SK-N-SH treated with all-trans-retinoic acid at 6 μM for 48 hours (cell line): ENCODE measurements around the gene APBB1IP.

Source experiments
- ATAC-seq: fragments of 200-7000 bp; cut with Tn5 transposase; 3 replicates; pipeline ENCODE4 v1.9.1; 2020; ENCODE audit warnings: mild to moderate bottlenecking, moderate library complexity
- ARNTL ChIP-seq: fragments of 450-650 bp; formaldehyde crosslinking; IDR thresholded peaks from 2 replicates; pipeline ENCODE4 v1.5.0; 2020; ENCODE audit warnings: low read depth, mild to moderate bottlenecking, moderate library complexity, borderline replicate concordance
- BACH2 ChIP-seq: fragments of 250-450 bp; sonication (Bioruptor Pico); IDR thresholded peaks from 2 replicates; pipeline ENCODE4 v1.9.0; 2021; ENCODE audit warnings: mild to moderate bottlenecking, borderline replicate concordance
- CSDC2 ChIP-seq: fragments of 250-450 bp; sonication (Bioruptor Pico); IDR thresholded peaks from 2 replicates; pipeline ENCODE4 v1.5.0; 2020; ENCODE audit warnings: mild to moderate bottlenecking, moderate library complexity
- ESRRG ChIP-seq: fragments of 250-450 bp; sonication (Bioruptor Pico); IDR thresholded peaks from 2 replicates; pipeline ENCODE4 v1.6.1; 2021; ENCODE audit warnings: mild to moderate bottlenecking
- GLIS3 ChIP-seq: fragments of 250-450 bp; sonication (Bioruptor Pico); IDR thresholded peaks from 2 replicates; pipeline ENCODE4 v1.5.0; 2020; ENCODE audit warnings: mild to moderate bottlenecking, moderate library complexity
- OSR1 ChIP-seq: fragments of 250-450 bp; sonication (Bioruptor Pico); IDR thresholded peaks from 2 replicates; pipeline ENCODE4 v1.8.0; 2022; ENCODE audit warnings: moderate library complexity, mild to moderate bottlenecking, inconsistent platforms
- PATZ1 ChIP-seq: fragments of 250-450 bp; sonication (Bioruptor Pico); IDR thresholded peaks from 2 replicates; pipeline ENCODE4 v1.8.0; 2020; ENCODE audit warnings: mild to moderate bottlenecking, moderate library complexity, borderline replicate concordance
- RARB ChIP-seq: fragments of 250-450 bp; sonication (Bioruptor Pico); IDR thresholded peaks from 2 replicates; pipeline ENCODE4 v1.8.0; 2021; ENCODE audit warnings: mild to moderate bottlenecking, moderate library complexity
- SNAI2 ChIP-seq: fragments of 250-450 bp; sonication (Bioruptor Pico); IDR thresholded peaks from 2 replicates; pipeline ENCODE4 v1.5.0; 2020; ENCODE audit warnings: mild to moderate bottlenecking, moderate library complexity
- TCF4 ChIP-seq: fragments of 250-450 bp; sonication (Bioruptor Pico); IDR thresholded peaks from 2 replicates; pipeline ENCODE4 v1.8.0; 2021; ENCODE audit warnings: mild to moderate bottlenecking, moderate library complexity, borderline replicate concordance
- TOX ChIP-seq: fragments of 250-450 bp; sonication (Bioruptor Pico); IDR thresholded peaks from 2 replicates; pipeline ENCODE4 v1.8.0; 2021; ENCODE audit warnings: mild to moderate bottlenecking, moderate library complexity, borderline replicate concordance
- TSHZ2 ChIP-seq: fragments of 250-450 bp; sonication (Bioruptor Pico); IDR thresholded peaks from 2 replicates; pipeline ENCODE4 v1.5.0; 2020; ENCODE audit warnings: mild to moderate bottlenecking, moderate library complexity
- ZC3H10 ChIP-seq: fragments of 250-450 bp; sonication (Bioruptor Pico); IDR thresholded peaks from 2 replicates; pipeline ENCODE4 v1.5.1; 2021; ENCODE audit warnings: mild to moderate bottlenecking, moderate library complexity
- ZFP3 ChIP-seq: fragments of 250-450 bp; sonication (Bioruptor Pico); IDR thresholded peaks from 2 replicates; pipeline ENCODE4 v1.5.0; 2020; ENCODE audit warnings: mild to moderate bottlenecking, moderate library complexity
- ZFP30 ChIP-seq: fragments of 450-650 bp; formaldehyde crosslinking; IDR thresholded peaks from 2 replicates; pipeline ENCODE4 v1.5.0; 2022; ENCODE audit warnings: mild to moderate bottlenecking, moderate library complexity
- ZNF565 ChIP-seq: fragments of 450-650 bp; formaldehyde crosslinking; conservative IDR thresholded peaks from 2 replicates; pipeline ENCODE4 v1.5.0; 2020; ENCODE audit warnings: low read depth, mild to moderate bottlenecking, moderate library complexity
- ZNF70 ChIP-seq: fragments of 450-650 bp; formaldehyde crosslinking; IDR thresholded peaks from 2 replicates; pipeline ENCODE4 v1.5.0; 2020; ENCODE audit warnings: mild to moderate bottlenecking, moderate library complexity
- ZNF8 ChIP-seq: fragments of 450-650 bp; formaldehyde crosslinking; IDR thresholded peaks from 2 replicates; pipeline ENCODE4 v1.5.0; 2020; ENCODE audit warnings: mild to moderate bottlenecking, moderate library complexity
- TF ChIP-seq, protein P1 (sequence below): fragments of 250-450 bp; sonication (Bioruptor Pico); IDR thresholded peaks from 2 replicates; pipeline ENCODE4 v1.5.1; 2021; ENCODE audit warnings: mild to moderate bottlenecking, moderate library complexity
- TF ChIP-seq, protein P2 (sequence below): fragments of 250-450 bp; sonication (Bioruptor Pico); IDR thresholded peaks from 2 replicates; pipeline ENCODE4 v1.8.0; 2021; ENCODE audit warnings: low read depth, mild to moderate bottlenecking, moderate library complexity, borderline replicate concordance
- TF ChIP-seq, protein P3 (sequence below): fragments of 250-450 bp; sonication (Bioruptor Pico); IDR thresholded peaks from 2 replicates; pipeline ENCODE4 v1.5.1; 2020; ENCODE audit warnings: low read depth, mild to moderate bottlenecking, moderate library complexity

The APBB1IP gene, protein sequence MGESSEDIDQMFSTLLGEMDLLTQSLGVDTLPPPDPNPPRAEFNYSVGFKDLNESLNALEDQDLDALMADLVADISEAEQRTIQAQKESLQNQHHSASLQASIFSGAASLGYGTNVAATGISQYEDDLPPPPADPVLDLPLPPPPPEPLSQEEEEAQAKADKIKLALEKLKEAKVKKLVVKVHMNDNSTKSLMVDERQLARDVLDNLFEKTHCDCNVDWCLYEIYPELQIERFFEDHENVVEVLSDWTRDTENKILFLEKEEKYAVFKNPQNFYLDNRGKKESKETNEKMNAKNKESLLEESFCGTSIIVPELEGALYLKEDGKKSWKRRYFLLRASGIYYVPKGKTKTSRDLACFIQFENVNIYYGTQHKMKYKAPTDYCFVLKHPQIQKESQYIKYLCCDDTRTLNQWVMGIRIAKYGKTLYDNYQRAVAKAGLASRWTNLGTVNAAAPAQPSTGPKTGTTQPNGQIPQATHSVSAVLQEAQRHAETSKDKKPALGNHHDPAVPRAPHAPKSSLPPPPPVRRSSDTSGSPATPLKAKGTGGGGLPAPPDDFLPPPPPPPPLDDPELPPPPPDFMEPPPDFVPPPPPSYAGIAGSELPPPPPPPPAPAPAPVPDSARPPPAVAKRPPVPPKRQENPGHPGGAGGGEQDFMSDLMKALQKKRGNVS

DNA sequence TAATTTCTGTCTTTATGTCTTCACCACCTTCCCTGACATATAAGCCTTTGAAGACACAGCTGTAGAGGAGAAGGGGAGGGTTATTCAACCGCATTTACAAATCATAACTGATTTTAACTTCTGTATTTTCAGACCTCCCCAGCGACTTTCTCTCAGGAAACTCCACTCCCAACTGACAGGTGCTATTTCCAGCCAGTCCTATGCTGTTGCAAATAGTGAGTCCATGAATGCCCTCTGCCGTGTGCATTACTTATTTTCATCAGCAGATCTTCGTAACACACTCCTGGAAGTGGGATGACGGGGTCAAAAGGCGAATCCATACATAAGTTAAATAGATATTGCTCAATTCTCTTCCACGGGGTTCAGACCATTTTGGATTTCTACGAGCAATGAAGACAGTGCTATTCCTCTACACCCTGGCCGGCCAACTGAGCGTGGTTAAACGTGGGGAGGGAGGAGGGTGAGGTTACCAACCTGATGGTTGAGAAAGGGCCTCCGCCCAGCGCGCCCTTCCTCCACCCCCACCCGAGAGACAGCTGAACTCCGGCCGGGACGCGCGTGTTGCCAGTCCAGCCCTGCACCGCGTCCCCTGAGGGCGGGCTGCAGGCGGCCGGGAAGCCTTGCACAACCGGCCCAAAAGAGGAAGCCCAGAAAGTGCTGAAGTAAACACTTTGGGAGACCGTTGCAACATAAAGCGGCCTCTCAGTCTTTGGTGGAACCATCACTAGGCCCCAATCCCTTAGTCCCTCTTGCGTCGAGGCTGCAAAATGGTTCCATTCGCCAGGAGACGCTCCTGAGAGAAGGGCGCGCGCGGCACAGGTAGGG lies at the start of gene APBB1IP:
APBB1IP (plus strand) TSS at position 705 of the 825 bp plus-strand sequence. CDS start 53,986 bp downstream, outside the sequence.
- TF ChIP-seq, protein P1, sequence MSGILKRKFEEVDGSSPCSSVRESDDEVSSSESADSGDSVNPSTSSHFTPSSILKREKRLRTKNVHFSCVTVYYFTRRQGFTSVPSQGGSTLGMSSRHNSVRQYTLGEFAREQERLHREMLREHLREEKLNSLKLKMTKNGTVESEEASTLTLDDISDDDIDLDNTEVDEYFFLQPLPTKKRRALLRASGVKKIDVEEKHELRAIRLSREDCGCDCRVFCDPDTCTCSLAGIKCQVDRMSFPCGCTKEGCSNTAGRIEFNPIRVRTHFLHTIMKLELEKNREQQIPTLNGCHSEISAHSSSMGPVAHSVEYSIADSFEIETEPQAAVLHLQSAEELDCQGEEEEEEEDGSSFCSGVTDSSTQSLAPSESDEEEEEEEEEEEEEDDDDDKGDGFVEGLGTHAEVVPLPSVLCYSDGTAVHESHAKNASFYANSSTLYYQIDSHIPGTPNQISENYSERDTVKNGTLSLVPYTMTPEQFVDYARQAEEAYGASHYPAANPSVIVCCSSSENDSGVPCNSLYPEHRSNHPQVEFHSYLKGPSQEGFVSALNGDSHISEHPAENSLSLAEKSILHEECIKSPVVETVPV = no peak
- TF ChIP-seq PATZ1 (CRISPR knock-in tag) = no peak
- TF ChIP-seq RARB (CRISPR knock-in tag) = no peak
- no peak for TF ChIP-seq ZNF8
- TF ChIP-seq, protein P2, sequence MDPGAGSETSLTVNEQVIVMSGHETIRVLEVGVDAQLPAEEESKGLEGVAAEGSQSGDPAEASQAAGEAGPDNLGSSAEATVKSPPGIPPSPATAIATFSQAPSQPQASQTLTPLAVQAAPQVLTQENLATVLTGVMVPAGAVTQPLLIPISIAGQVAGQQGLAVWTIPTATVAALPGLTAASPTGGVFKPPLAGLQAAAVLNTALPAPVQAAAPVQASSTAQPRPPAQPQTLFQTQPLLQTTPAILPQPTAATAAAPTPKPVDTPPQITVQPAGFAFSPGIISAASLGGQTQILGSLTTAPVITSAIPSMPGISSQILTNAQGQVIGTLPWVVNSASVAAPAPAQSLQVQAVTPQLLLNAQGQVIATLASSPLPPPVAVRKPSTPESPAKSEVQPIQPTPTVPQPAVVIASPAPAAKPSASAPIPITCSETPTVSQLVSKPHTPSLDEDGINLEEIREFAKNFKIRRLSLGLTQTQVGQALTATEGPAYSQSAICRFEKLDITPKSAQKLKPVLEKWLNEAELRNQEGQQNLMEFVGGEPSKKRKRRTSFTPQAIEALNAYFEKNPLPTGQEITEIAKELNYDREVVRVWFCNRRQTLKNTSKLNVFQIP (CRISPR knock-in tag) = no peak
- TF ChIP-seq, protein P3, sequence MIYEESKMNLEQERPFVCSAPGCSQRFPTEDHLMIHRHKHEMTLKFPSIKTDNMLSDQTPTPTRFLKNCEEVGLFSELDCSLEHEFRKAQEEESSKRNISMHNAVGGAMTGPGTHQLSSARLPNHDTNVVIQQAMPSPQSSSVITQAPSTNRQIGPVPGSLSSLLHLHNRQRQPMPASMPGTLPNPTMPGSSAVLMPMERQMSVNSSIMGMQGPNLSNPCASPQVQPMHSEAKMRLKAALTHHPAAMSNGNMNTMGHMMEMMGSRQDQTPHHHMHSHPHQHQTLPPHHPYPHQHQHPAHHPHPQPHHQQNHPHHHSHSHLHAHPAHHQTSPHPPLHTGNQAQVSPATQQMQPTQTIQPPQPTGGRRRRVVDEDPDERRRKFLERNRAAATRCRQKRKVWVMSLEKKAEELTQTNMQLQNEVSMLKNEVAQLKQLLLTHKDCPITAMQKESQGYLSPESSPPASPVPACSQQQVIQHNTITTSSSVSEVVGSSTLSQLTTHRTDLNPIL (CRISPR knock-in tag) = no peak
- no peak for TF ChIP-seq ESRRG (CRISPR knock-in tag)
- no peak for TF ChIP-seq TSHZ2 (CRISPR knock-in tag)
- no peak for TF ChIP-seq CSDC2 (CRISPR knock-in tag)
- no peak for TF ChIP-seq ZFP3
- no peak for TF ChIP-seq TCF4 (CRISPR knock-in tag)
- no peak for TF ChIP-seq ZNF565
- no peak for TF ChIP-seq ARNTL (CRISPR knock-in tag)
- TF ChIP-seq GLIS3 (CRISPR knock-in tag) = no peak
- no peak for TF ChIP-seq ZC3H10 (CRISPR knock-in tag)
- TF ChIP-seq ZNF70 (CRISPR knock-in tag) = no peak
- no peak for TF ChIP-seq BACH2
- no peak for TF ChIP-seq TOX (CRISPR knock-in tag)
- ATAC-seq = no peak

GRCh38 chr10:26389533-26389932 lies 48.6 kb upstream of the APBB1IP start:
- no peak for ATAC-seq

More at GRCh38 chr10:26389533-26389932, 48.6 kb upstream of the APBB1IP start:
- TF ChIP-seq ESRRG (CRISPR knock-in tag) = no peak
- no peak for TF ChIP-seq ZNF8
- no peak for TF ChIP-seq ZNF70 (CRISPR knock-in tag)
- no peak for TF ChIP-seq SNAI2 (CRISPR knock-in tag)
- no peak for TF ChIP-seq ZFP30 (CRISPR knock-in tag)
- no peak for TF ChIP-seq BACH2
- no peak for TF ChIP-seq OSR1 (CRISPR knock-in tag)
- TF ChIP-seq, protein P1 = no peak
